Islet of Langerhans (tissue), 1 donor: ENCODE results near the gene LRRFIP1.

Source experiments
- FAIRE-seq: peaks from one replicate; lab custom pipeline; 2011; peaks lifted over from hg19 to GRCh38; lab: Jason Lieb, UNC

The LRRFIP1 gene

DNA sequence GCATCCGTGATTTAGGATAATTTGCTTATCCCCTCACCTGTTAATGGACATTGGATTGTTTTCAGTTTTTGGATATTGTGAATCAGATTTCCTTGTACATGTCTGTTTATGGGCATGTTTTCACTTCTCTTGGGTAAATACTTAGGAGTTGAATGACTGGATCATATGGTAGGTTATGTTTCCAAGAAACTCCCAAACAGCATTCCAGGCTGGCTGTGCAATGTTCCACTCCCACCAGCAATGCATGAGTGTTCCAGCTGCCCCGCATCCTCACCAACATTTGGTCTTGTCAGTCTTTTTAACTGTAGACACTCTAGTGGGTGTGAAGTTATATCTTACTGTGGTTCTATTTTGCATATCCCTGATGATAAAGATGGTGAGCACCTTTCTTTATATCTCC lies 8.9 kb upstream of the LRRFIP1 start:
- no peak for FAIRE-seq

DNA sequence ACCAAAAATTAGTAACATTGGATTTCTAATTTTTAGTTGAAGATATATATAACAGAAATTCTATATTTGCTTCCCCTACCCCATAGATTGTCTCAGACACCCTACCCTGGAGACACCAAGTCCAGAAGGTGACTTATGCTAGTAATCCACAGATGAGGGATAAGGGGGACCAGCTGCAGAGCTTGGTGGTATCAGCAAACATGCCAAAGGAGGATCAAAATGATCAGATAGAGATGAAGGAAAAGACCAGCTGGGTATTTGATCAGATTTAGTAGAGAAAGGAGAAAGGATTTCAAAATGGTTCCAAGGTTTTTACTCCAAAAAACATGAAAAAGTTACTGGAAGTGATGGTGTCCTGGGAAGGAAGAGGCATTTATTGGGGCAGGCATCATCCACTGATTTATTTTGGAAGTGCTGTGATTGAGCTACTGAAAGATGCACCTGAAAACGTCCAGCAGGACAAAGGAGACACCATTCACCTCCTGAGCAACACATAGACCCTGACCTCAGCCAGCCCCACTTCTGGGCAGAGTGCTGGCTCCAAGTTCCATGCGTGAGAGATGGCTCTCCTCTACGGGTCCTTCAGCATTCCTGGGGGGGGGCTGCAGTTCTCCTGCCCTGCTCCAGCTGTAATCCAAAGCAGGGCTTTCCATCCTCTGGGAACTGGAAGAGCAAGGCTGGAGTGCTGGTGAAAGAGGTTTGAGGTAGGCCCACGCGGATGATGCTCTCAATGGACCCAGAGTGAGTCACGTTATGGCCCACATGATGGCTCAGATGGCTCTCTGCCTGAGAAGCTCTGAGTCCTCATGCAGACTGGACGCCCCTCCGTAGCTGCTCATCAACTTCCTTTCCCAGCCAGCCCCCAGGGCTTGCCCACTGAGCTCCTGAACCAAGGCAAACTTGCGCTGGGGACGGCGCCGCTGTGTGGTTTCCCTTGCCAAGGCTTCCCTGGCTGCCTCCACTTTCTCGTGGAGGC lies 3.7 kb upstream of the LRRFIP1 start:
- FAIRE-seq: no peak

DNA sequence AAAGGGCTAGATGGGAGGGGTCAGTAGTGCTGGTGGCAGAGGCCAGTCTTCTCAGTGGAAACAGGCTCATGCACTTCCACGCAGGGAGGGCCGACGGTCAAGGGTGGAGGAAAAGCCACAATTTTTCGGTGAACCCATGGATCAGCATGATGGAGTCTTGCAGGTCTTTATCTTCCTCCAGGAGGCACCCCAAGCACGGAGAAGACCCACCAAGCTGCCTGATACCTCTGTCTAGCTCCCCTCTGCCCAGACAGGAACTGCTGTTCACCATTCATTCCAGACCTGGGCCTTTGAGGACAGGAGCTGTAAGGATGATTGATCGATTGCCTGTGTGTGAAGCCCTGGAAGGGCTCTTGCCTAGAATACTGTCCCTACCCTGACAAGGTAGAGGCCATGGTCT lies 2.8 kb upstream of the LRRFIP1 start:
- no peak for FAIRE-seq

DNA sequence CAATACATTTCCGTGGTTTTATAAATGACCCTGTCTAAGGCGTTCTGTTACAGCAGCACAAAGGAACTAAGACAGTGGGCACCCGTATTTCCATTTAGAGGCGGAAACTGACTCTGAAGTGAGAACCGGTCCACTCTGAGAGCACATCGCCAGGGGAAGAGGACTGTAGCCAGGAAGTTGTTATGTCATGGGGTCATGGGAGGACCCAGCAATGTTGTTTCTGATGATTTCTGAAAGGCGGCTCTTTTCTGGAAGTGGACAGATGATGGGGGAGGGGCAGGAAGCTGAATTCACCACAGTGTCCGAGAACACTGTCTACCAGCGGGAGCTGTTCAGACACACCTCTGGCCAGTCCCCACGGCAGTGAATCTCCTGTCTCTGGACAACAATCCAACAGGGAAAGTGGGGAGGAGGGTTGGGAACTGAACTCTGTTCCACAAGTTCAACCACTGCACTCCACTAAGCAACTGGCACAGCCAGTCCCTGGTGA lies 2.1 kb upstream of the LRRFIP1 start:
- no peak for FAIRE-seq

DNA sequence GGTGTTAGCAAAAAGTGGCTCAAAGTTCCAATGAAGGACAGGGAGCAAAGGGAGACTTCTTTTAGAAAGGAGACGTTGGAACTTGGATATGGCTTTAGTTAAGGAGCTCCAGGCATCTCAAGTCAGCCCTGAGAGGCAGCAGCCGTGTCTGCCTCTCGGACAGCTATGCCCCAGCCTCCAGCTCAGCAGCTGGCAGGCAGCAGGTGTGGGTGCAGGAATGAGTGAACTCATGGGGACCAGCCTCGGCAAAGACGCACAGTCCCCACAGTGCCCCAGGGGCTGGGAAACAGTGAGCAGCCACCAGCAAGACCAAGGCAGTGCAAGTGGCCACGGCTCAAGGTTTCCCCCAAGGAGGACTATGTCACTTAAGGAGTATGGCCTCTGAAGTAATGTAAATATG lies 1.6 kb upstream of the LRRFIP1 start:
- no peak for FAIRE-seq

DNA sequence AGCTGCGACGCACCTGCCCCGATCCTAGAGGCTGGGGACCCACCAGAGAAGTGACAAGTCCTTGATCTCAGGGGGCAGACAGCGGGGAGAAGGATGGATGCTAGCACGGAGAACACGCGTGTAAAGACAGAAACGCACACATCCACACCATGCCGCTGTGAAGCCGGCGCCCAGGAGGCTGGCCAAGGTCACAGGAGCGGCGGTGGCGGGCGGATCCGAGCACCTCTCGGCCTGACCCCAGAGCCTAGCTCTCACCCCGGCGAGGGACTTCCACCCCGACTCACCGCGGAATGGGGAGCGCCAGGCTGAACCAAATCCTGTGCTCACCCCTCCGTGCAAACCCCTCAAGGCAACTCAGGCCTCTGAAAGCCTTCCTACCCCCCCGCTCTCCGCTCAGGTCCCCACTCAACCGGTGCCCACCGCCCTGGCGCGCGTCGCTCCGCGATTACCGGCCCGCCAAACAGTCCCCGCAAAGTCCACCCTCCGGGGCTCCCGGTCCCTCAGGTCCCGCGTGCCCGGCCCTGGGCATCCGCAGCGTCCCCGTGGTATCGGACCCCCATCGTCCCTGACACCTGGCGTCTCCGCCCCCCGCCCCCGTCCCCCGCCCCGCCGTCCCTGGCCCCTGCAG lies 460 bp upstream of the LRRFIP1 start:
- no peak for FAIRE-seq

DNA sequence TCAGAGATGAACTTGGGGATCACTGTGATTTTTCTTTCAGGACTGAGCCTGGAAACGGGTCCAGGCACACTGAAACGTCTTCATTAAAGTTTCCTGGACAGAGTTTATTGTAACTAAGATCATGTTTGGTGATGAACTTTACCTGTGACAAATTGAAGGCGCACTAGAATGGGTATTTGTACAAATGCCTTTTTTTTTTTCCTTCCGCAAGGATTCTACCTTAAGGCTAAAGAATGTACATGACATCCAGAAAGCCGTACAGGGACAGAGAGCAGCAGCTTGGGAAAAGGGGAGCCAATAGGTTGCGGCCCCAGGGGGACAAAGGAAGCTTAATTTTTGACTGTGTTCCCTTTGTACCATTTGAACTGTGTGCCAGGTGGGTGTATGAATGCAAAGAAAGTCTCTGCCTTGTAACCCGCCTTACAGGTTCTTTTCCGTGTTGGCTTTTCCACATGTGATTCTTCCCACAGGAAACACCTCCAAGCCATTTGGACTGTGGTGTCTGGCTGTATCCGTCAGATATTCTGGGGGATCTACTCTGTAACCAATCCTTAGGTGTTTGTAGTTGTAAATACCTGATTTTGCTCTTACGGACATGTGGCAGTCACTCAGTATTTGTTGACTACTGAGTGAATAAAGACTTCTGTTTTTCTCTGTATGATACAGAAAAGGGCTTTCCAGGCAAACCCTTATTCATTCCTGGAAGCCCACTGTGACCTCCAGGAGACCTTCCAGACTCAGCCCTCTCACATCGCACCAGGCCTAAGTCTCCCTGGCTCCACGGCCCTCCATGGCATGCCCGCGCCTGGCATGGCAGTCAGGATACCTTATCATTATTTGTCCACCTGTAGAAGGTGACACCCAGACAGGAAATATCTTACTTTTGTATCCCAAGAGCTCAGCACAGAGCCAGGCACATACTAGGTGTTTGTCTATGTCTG lies 1.1 kb downstream of the LRRFIP1 start:
- no peak for FAIRE-seq

DNA sequence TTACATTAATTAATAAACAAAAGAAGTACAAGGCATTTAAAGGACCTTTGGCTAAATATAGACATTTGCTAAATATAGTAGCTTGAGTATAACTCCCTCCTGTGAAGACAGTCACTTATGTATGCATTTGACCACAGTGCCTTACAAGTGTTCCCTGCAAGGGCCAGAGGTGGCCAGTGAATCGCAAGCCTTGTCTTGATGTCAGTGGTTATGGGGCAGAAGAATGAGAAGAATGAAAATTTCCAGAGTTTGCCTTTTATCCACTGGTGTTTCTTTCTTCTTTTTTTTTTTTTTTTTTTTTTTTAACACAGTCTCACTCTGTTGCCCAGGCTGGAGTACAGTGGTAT lies 1.8 kb downstream of the LRRFIP1 start:
- FAIRE-seq: no peak

DNA sequence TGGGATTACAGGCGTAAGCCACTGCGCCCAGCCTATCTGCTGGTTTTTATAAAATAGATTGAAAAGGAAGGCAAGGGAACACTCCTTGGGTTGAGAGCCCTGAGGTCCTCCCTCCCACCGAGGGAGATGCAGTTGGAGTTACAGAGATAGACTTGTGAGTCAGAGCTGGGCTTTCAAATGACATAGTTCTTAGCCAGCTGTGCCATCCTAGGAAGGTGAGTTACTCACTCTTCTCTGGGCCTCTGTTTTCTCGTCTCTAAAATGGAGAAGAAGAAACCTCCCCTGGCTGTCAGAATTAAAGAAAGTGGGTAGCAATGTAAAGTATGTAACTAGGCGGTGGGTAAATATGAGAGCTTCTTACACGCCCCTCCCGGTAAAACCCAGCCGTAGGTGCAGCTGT lies 2.4 kb downstream of the LRRFIP1 start:
- FAIRE-seq: no peak

DNA sequence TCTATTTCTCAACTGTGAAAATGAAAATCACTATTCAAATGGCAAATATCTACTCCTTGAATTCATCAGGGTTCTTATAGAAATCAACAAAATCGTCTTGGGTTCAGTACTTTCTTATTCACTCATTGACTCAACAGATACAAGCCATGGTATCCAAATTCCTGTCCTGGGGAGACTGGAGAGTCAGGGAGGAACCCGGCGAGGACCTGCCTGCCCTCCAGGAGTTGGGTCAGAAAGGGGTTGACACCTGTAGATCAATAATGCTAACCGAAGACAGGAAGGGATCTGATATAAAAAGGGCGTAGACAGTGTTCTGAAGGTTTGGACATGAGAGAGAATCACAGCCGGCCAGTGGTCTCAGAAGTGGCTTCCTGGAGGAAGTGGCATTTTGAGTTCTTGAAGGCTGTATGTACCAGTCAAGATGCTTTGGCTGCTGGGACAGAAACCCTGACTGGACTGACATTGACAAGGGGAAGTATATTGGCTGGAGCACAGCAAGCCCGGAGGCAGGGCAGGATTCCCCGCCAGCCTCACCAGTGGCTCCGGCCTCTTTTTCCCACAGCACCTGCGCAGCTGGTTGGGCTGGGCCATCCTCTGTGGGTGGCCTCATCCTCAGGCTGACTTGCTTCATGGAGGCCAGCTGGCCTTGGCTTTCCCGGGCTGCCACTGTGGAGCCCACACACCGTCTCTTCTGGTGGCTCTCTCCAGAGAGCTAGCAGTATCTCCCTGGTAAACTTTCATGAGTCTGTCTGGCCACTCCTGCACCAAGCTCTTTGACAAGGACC lies 3.0 kb downstream of the LRRFIP1 start:
- no peak for FAIRE-seq

DNA sequence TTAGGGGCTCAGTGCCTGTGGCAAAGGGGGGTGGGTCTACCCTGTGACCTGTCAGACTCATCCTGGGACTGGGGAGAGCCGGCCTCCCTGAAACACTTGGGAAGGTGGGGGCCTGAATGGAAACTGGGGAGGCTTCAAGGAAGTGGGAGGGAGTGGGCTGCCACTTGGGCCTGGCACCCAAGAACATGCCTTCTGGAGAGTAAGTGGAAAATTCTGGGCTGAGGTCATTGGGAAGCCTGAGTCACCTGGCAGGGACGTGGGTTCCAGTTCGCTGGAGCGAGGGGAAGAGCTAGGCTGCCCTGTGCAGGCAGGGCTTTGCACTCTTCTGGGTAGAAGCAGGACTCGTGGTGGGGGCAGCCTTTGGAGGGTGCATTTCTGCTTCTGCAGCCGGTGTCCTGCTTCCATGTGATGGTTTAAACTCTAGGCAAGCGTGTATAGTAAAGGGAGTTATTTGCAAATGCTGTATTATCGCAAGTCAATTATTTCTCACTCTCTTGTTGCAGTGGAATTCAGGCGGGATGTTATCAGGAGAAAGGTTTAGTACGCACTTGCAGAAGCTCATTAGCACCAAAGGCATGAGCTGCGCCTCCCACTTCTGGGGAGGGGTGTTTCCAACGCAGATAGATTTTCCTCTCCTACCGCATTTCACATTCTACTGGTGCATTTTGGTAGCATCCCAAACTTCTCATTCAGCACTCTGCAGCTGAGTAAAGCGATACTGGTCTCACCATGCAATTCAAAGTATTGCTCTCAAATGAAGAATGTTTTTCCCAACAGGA lies 3.8 kb downstream of the LRRFIP1 start:
- FAIRE-seq: no peak

DNA sequence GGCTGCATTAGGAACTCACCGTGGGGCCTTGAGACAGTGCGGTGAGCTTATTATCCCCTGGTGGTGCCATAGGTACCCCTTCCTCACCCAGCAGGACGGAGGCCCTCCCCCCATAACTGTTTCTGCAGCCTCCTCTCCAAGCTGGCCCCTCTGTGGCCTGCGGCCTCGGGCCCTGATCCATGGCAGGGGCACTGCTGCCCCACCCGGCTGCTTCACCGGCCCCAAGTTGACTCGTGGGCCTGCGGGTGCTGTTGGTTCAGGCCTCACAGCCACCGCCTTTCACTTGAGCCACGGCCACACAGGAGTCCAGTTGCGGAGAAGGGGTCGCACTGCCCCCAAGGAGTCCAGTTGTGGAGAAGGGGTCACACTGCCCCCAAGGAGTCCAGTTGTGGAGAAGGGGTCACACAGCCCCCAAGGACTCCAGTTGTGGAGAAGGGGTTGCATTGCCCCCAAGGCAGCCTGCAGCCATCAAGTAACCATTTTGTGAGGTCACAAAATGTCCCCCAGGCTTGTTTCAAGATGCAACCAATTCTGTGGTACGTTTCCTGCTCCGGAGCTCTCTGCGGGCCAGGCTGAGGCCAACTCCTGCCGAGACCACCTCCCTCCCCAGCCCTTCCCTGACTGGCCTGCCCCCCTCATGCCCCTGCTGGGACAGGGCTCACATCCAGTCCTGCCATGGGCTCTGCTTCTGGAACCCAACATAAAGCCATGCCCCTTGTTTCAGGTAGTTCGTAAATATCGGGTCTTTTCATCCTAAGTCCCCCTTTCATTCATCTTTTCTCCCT lies 4.6 kb downstream of the LRRFIP1 start:
- FAIRE-seq: no peak

DNA sequence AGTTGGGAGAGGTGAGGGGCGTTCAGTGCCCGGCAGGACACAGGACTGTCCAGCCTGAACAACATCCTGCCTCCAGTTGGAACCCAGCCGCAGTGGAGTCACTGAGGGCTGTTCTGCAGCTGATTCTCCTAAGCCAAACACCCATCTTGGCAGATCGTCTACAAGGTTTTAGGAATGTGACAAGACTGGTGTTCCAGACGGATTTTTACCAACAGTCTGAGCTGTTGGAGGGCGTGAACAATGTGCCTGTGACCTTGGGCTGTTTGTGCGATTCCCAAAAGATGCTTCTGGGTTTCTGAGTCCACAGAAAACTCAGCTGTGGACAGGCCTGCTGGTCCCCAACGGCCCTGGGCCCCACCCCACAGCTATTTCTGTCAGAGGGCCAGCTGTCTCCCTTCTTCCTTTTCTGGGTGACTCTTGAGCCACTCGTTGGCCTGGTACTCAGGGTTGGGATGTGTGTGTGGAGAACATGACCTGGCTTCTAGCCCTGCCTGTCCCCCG lies 5.7 kb downstream of the LRRFIP1 start:
- FAIRE-seq: no peak

DNA sequence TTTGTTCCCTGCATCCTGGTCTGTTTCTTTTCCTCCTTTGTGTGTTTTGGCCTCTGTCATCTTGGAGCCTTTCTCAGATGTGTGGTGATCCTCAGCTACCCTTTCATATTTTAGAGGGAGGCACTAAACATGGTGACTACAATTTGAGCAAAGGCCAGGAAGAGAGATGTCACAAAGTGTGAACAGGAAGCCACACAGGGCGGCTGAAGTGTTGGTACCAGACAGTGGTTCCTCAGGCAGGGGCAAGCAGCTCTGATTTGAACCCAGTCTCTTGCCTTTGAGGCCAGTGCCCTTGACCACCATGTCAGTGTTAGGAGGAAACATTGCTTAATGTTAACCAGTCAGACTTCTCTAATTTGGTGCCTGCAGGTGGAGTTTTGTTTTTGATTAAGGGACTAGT lies 9.2 kb downstream of the LRRFIP1 start:
- no peak for FAIRE-seq

DNA sequence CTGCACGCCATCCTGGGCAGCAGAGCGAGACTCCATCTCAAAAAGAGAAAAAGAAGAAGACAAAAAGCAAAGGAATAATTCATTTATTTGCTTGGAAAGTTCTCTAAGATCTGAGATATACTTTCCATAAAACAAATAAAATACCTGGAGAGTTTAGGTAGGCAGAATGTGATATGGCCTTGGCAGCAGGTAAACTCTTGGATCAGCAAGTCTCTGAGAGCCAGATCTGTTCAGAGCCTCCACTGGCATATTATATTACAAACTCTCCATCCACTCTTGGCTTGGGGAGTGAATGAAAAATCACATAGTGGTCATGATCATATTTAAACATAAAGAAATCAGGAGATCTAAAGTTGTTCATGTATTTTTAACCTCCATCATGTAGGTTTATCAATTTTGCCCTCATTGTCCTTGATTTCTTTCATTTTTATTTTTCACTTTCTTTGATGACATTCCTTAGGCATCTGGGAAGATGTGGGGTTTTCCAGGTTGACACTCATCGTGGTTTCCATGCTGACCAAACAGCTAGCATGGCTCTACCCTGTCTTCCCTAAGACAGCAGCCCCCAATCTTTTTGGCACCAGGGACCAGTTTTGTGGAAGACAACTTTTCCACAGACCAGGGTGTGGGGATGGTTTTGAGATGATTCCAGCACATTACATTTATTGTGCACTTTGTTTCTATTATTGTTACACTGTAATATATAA lies 10.2 kb downstream of the LRRFIP1 start:
- FAIRE-seq: no peak

DNA sequence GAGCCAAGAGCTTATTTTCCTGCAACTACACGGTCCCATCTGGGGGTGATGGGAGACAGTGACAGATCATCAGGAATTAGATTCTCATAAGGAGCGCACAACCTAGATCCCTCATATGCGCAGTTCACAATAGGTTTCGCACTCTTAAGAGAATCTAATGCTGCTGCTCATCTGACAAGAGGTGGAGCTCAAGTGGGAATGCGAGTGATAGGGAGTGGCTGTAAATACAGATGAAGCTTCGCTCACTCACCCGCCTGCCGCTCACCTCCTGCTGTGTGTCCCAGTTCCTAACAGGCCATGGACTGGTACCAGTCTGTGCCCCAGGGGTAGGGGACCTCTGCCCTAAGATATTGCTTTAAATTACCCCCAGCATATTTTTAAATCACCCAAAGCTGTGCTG lies 10.8 kb downstream of the LRRFIP1 start:
- FAIRE-seq: no peak

DNA sequence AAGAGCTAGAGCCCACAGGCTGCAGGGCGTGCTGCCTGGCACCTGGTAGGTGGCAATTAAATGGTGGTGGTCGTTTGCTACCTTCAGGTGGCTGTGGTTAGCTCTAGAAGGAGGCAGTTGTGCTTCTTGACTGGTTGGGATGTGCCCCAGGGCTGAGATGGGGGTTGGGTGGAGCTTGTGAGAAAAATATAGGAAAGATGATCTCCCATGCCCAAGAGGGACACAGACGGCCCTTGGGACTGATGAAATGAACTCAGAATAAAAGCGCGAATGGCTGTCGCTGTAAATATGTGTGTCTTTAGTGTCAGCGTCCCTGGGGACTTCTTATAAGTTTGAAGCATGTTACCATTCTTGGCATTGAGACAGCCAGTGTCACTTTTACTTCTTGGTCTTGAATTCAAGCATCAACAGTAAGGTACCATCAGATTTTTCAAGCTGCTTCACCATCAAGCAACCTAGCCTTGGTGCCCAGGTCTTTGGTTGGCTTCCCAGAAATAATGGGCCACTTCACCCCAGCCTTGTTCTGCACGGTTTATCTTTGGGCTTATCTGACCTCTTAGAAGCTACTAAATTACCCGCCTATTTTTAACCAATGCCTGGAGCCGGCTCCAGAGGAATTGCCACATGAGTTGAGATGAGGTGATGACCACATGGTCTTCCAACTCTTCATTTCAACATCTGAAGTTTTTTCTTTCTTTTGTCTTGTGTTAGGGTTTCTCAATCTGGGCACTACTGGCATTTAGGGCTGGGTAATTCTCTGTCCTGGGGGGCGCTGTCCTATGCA lies 11.9 kb downstream of the LRRFIP1 start:
- no peak for FAIRE-seq

DNA sequence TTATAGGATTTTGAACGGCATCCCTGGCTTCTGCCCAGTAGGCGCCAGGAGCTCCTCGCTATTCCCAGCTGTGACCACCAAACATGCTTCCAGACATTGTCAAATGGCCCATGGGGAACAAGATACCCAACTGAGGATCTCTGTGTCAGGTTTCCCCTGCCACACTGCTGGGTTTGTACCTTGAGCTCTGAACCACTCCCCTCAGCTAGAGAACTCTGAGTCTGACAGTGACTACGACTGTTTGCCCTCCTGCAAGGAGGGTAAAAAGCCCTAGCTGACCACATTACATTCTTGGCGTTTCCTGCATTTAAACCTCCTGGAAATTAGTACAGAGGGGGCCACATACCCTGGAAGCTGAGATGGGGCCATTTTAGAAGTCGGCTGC lies 12.4 kb downstream of the LRRFIP1 start:
- no peak for FAIRE-seq
